ENCODE measurements around the gene FSD1.

DNA sequence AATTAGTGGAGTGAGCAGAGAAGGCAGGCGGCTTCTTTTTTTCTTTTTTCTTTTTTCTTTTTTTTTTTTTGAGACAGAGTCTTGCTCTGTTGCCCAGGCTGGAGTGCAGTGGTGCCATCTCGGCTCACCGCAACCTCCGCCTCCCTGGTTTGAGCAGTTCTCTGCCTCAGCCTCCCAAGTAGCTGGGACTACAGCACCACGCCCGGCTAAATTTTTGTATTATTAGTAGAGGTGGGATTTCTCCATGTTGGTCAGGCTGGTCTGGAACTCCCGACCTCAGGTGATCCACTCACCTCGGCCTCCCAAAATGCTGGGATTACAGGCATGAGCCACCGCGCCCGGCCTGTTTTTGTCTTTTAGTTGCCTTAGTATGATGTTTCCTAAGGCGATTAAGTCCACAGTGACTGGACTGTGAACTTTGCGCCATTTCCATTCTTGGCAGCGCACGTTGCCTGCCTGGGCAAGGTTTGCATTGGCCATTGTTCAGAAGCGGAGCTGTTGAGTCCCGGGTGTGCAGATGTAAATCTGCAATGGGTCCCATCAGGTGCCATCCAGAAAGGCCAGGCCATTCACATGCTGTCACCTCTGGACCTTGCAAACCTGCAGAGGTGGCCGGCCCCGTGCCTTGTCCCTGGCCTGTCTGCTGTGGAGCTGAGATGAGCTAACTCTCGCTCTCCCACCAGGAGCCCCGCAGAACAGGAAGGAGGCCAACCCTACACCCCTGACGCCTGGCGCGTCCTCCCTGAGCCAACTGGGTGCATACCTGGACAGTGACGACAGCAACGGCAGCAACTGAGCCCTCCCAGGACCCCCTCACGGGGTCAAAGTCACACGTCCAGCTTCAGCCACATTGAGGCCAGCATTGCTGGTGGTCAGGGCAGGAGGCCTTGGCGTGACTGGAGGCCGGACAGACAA is 36.2 kb upstream of the FSD1 start:
- TF ChIP-seq, protein P1, sequence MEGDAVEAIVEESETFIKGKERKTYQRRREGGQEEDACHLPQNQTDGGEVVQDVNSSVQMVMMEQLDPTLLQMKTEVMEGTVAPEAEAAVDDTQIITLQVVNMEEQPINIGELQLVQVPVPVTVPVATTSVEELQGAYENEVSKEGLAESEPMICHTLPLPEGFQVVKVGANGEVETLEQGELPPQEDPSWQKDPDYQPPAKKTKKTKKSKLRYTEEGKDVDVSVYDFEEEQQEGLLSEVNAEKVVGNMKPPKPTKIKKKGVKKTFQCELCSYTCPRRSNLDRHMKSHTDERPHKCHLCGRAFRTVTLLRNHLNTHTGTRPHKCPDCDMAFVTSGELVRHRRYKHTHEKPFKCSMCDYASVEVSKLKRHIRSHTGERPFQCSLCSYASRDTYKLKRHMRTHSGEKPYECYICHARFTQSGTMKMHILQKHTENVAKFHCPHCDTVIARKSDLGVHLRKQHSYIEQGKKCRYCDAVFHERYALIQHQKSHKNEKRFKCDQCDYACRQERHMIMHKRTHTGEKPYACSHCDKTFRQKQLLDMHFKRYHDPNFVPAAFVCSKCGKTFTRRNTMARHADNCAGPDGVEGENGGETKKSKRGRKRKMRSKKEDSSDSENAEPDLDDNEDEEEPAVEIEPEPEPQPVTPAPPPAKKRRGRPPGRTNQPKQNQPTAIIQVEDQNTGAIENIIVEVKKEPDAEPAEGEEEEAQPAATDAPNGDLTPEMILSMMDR (IDR thresholded peaks at IDR 0.05): no peak
- TF ChIP-seq POLR2A (IDR thresholded peaks at IDR 0.05): no peak

Measured in thyroid gland (tissue), 4 donors.